ENCODE results near the gene TRIM38.

GRCh38 chr6:25953733-25954132, 8.9 kb upstream of the TRIM38 start:
- TF ChIP-seq CTCF (IDR thresholded peaks at IDR 0.05; ENCODE audit: insufficient read depth, low read length) (no peak), POLR2AphosphoS5 (IDR thresholded peaks at IDR 0.05; ENCODE audit: low read depth) (no peak), REST (IDR thresholded peaks at IDR 0.05; ENCODE audit: insufficient replicate concordance, low read depth) (no peak), GABPA (IDR thresholded peaks at IDR 0.05; ENCODE audit: low read depth) (no peak), SPI1 (IDR thresholded peaks at IDR 0.05; ENCODE audit: borderline replicate concordance, low read depth) (no peak)
